ENCODE measurements around the gene NFIB. TPM values are rescaled to one million over a fixed set of nuclear protein-coding genes. Genes with fewer than 3 reads are reported as not detected.

NFIB gene
- total RNA-seq, 2 donors from 2014 or later, result 5.3 to 14.1 TPM

DNA sequence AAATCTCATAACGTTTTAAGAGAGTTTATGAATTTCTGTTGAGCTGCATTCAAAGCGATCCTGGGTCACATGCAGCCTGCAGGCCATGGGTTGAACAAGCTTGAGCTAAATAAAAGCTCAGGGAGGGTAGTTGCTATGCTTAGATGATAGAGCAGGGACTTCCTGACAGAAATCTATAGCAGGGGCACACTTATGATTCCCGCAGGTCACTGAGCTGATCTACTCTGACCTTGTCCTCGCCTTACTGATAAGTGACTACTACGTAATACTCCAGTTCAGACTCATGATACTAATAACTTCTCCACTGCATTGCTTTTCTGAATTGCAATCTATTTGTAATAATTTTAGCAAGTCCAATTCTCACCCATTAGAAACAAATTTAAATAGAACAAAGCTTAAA, 90.9 kb downstream of the NFIB start:
- no peaks in the 10 kb centered on the region for H3K9me3 ChIP-seq (ENCODE audit: control insufficient read depth, low read length)
- WGBS, 2 experiments (ENCODE audit: insufficient coverage in 1 of 2, insufficient read length in 1 of 2), result 92 to 95% methylated on average over 2 to 5 of the region's 5 CpGs
- no peak overlapping the region for H3K27ac ChIP-seq (ENCODE audit: low read depth, low read length)
- Mint-ChIP-seq H3K4me1 (peaks cover 14% of the 10 kb centered on the region), H3K27ac (no peak overlapping the region), H3K9me3 (no peaks in the 10 kb centered on the region), H3K27me3 (ENCODE audit: insufficient read depth) (no peaks in the 10 kb centered on the region), H3K36me3 (ENCODE audit: low read depth) (no peaks in the 10 kb centered on the region), H3K4me3 (no peak overlapping the region)
- TF ChIP-seq, protein P1, sequence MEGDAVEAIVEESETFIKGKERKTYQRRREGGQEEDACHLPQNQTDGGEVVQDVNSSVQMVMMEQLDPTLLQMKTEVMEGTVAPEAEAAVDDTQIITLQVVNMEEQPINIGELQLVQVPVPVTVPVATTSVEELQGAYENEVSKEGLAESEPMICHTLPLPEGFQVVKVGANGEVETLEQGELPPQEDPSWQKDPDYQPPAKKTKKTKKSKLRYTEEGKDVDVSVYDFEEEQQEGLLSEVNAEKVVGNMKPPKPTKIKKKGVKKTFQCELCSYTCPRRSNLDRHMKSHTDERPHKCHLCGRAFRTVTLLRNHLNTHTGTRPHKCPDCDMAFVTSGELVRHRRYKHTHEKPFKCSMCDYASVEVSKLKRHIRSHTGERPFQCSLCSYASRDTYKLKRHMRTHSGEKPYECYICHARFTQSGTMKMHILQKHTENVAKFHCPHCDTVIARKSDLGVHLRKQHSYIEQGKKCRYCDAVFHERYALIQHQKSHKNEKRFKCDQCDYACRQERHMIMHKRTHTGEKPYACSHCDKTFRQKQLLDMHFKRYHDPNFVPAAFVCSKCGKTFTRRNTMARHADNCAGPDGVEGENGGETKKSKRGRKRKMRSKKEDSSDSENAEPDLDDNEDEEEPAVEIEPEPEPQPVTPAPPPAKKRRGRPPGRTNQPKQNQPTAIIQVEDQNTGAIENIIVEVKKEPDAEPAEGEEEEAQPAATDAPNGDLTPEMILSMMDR (conservative IDR thresholded peaks at IDR 0.05), result no peak
- no peaks in the 10 kb centered on the region for H3K36me3 ChIP-seq (ENCODE audit: control insufficient read depth, insufficient read depth, low read length)
- no peak overlapping the region for H3K4me3 ChIP-seq (ENCODE audit: low read length)
- DNase-seq, result no peak
- H3K9ac ChIP-seq (ENCODE audit: extremely low read depth, low read length, poor library complexity, severe bottlenecking), result no peak overlapping the region
- no peaks in the 10 kb centered on the region for H3K27me3 ChIP-seq (ENCODE audit: control insufficient read depth, insufficient read depth, low read length, poor library complexity, severe bottlenecking)
- H3K4me1 ChIP-seq (ENCODE audit: control insufficient read depth, insufficient read depth, low read length), result no peaks in the 10 kb centered on the region

DNA sequence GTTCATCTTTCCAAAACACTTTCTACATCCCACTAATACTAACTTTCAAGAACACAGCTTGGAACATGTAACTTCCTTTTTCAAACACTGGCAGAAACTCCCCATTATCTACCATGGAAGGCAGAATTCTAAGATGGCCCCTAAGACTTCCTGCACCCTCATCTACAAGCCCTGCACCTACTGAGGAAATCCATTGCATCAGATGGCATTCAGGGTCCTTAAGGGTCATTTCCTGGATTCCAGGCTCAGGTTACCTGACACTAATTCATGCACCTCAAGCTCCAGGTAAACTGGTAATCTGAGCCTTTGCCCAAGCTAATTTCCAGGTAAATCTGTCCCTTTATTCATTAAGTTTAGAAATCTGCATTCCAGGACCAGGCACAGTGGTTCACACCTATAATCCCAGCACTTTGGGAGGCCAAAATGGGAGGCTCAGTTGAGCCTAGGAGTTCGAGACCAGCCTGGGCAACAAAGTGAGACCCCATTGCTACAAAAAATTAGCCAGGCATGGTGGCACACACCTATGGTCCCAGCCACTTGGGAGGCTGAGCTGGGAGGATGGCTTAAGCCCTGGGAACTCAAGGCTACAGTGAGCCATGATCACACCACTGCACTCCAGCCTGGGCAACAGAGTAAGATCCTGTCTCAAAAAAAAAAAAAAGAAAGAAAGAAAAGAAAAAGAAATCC, 91.6 kb downstream of the NFIB start:
- H3K27ac ChIP-seq (ENCODE audit: low read depth, low read length), result no peak overlapping the region
- no peaks in the 10 kb centered on the region for H3K36me3 ChIP-seq (ENCODE audit: control insufficient read depth, insufficient read depth, low read length)
- no peak overlapping the region for H3K27ac Mint-ChIP-seq

DNA sequence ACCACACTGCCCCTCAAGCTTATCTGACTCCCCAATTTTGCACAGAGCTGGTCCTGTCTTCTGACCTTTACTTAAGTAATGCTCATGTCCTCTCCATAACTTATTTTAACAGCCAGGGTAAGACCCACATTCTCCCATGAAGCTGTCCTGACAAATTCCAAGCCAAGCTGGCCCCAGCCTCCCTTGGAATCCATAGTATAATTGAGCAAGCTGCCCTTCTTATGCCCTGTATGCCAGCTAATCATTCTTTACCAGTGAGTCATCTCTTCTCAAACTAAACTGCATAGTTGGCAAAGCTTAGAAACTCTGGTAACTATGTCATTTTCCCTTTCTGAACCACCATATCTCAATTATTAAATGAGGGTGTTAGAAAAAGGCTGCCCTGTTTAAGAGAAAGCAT, 92.4 kb downstream of the NFIB start:
- H3K27me3 Mint-ChIP-seq (ENCODE audit: insufficient read depth), result no peaks in the 10 kb centered on the region
- H3K4me3 Mint-ChIP-seq, result no peak overlapping the region
- no peak overlapping the region for H3K27ac Mint-ChIP-seq
- H3K27ac ChIP-seq (ENCODE audit: low read depth, low read length), result no peak overlapping the region
- H3K27me3 ChIP-seq (ENCODE audit: control insufficient read depth, insufficient read depth, low read length, poor library complexity, severe bottlenecking), result no peaks in the 10 kb centered on the region
- no peaks in the 10 kb centered on the region for H3K9me3 ChIP-seq (ENCODE audit: control insufficient read depth, low read length)
- H3K9ac ChIP-seq (ENCODE audit: extremely low read depth, low read length, poor library complexity, severe bottlenecking), result no peak overlapping the region
- H3K36me3 ChIP-seq (ENCODE audit: control insufficient read depth, insufficient read depth, low read length), result no peaks in the 10 kb centered on the region
- H3K4me1 Mint-ChIP-seq, result peaks cover 18% of the 10 kb centered on the region
- no peaks in the 10 kb centered on the region for H3K4me1 ChIP-seq (ENCODE audit: control insufficient read depth, insufficient read depth, low read length)
- no peak overlapping the region for H3K4me3 ChIP-seq (ENCODE audit: low read length)
- TF ChIP-seq, protein P1 (conservative IDR thresholded peaks at IDR 0.05), result no peak
- no peaks in the 10 kb centered on the region for H3K36me3 Mint-ChIP-seq (ENCODE audit: low read depth)
- no peak for DNase-seq
- H3K9me3 Mint-ChIP-seq, result no peaks in the 10 kb centered on the region

More for the DNA sequence above, 91.6 kb downstream of the NFIB start:
- H3K4me1 ChIP-seq (ENCODE audit: control insufficient read depth, insufficient read depth, low read length), result no peaks in the 10 kb centered on the region
- 89% methylated on average over 1 of the region's 1 CpG; no CpG with 5 or more reads in 1 of the 2 experiments for WGBS, 2 experiments (ENCODE audit: insufficient coverage in 1 of 2, insufficient read length in 1 of 2)
- Mint-ChIP-seq H3K36me3 (ENCODE audit: low read depth) (no peaks in the 10 kb centered on the region), H3K4me3 (no peak overlapping the region), H3K4me1 (peaks cover 18% of the 10 kb centered on the region), H3K9me3 (no peaks in the 10 kb centered on the region), H3K27me3 (ENCODE audit: insufficient read depth) (no peaks in the 10 kb centered on the region)
- H3K9ac ChIP-seq (ENCODE audit: extremely low read depth, low read length, poor library complexity, severe bottlenecking), result no peak overlapping the region
- H3K9me3 ChIP-seq (ENCODE audit: control insufficient read depth, low read length), result no peaks in the 10 kb centered on the region
- TF ChIP-seq, protein P1 (conservative IDR thresholded peaks at IDR 0.05), result no peak
- no peaks in the 10 kb centered on the region for H3K27me3 ChIP-seq (ENCODE audit: control insufficient read depth, insufficient read depth, low read length, poor library complexity, severe bottlenecking)
- no peak for DNase-seq
- H3K4me3 ChIP-seq (ENCODE audit: low read length), result no peak overlapping the region

Data from endodermal cell (in vitro differentiated cells).